Lung (tissue), 12 donors: Measurements from ENCODE around the gene SLC15A1. TPM values are rescaled to one million over a fixed set of nuclear protein-coding genes. Genes with fewer than 3 reads are reported as not detected.

Source experiments
- ATAC-seq: fragments of 200-7000 bp; cut with Tn5 transposase; one replicate; pipeline ENCODE4 v1.9.1; 2020; ENCODE audit warnings: moderate number of reproducible peaks; ENCODE audit not compliant: insufficient read depth, low FRiP score
- DNase-seq, 3 donors: peaks; one replicate each; pipeline ENCODE4 v3.0.0-alpha.2; 2013 to 2017
- H3K27ac ChIP-seq, 2 donors: one replicate each; pipeline ENCODE4 v1.5.1; 2013; ENCODE audit warnings: mild to moderate bottlenecking in 2 of 2, moderate library complexity in 2 of 2, control low read depth in 1 of 2, inconsistent platforms in 1 of 2, low read depth in 1 of 2, low read length in 1 of 2
- H3K27me3 ChIP-seq, 3 donors: one replicate each; pipeline ENCODE4 v1.5.1; 2013; ENCODE audit warnings: low read length in 2 of 3; ENCODE audit not compliant: control insufficient read depth in 3 of 3, insufficient read depth in 3 of 3
- H3K36me3 ChIP-seq, 4 donors: one replicate each; pipeline ENCODE4 v1.5.1; 2013; ENCODE audit warnings: low read length in 4 of 4, mild to moderate bottlenecking in 1 of 4, moderate library complexity in 1 of 4; ENCODE audit not compliant: control insufficient read depth in 4 of 4, insufficient read depth in 4 of 4
- H3K4me1 ChIP-seq, 5 donors: one replicate each; pipeline ENCODE4 v1.5.1; 2013; ENCODE audit warnings: low read length in 5 of 5, mild to moderate bottlenecking in 2 of 5, moderate library complexity in 1 of 5; ENCODE audit not compliant: control insufficient read depth in 5 of 5, insufficient read depth in 5 of 5
- H3K4me3 ChIP-seq: one replicate; pipeline ENCODE4 v1.5.1; 2013; ENCODE audit warnings: mild to moderate bottlenecking, control low read depth, moderate library complexity
- H3K9ac ChIP-seq, 2 donors: one replicate each; pipeline ENCODE4 v1.5.1; 2013; ENCODE audit warnings: low read length in 2 of 2, control low read depth in 1 of 2; ENCODE audit not compliant: insufficient read depth in 1 of 2
- H3K9me3 ChIP-seq, 4 donors: one replicate each; pipeline ENCODE4 v1.5.1; 2013; ENCODE audit warnings: low read length in 3 of 4, mild to moderate bottlenecking in 1 of 4, moderate library complexity in 1 of 4; ENCODE audit not compliant: control insufficient read depth in 4 of 4, insufficient read depth in 3 of 4
- CTCF ChIP-seq: IDR thresholded peaks from 2 replicates; pipeline ENCODE4 v1.5.1; 2012; ENCODE audit warnings: mild to moderate bottlenecking; ENCODE audit errors: control extremely low read depth, extremely low read depth
- WGBS, 2 donors: extraction: QIAGEN DNeasy Blood & Tissue Kit; methylation state at CpG; one replicate each; pipeline ENCODE4 v1.1.7; 2013; 5-methylcytosine and 5-hydroxymethylcytosine counted together
- polyA plus RNA-seq, 2 donors: library from polyadenylated mRNA; stranded (reverse); fragments of 200-250 nt; gene quantifications; one replicate each; pipeline ENCODE4 v1.2.1, GENCODE V29; 2013
- total RNA-seq, 2 donors: library from RNA; depleted of rRNA in 1 of 2; stranded (reverse); fragments of >200 nt in 1 of 2; gene quantifications; one replicate each; pipeline ENCODE4 v1.2.1, GENCODE V29; 2014 to 2021
- donor health status: control.
- donor health status: control.
- donor health status: Bipolar disorder and iron deficiency.
- donor health status: healthy.
- donor health status: DM: yes; HTN: yes; CAD: no.

Gene SLC15A1
- total and polyA plus RNA-seq, 4 donors = 0.01 to 1.4 (median 0.31) TPM; not detected in 1

GRCh38 chr13:98771838-98772611 is 19.6 kb upstream of the SLC15A1 start:
- Histone ChIP-seq H3K9ac (no peak overlapping the region), H3K4me1 (peaks cover 0 to under 1% (median 0%) of the 10 kb centered on the region in 5 donors), H3K36me3 (no peaks in the 10 kb centered on the region), H3K4me3 (no peak overlapping the region), H3K27ac (no peak overlapping the region), H3K27me3 (no peaks in the 10 kb centered on the region), H3K9me3 (no peaks in the 10 kb centered on the region)
- DNase-seq (no peak), ATAC-seq (no peak)
- no peak for TF ChIP-seq CTCF
- 88 to 93% methylated on average over 16 of the region's 16 CpGs for WGBS, 2 donors

- H3K9me3 ChIP-seq = no peaks in the 10 kb centered on the region
- H3K4me3 ChIP-seq = no peak overlapping the region
- no peak for ATAC-seq
- DNase-seq = no peak
- H3K4me1 ChIP-seq = peaks cover 0 to 4% (median 0%) of the 10 kb centered on the region in 5 donors
- H3K27ac ChIP-seq = no peak overlapping the region
- H3K9ac ChIP-seq = no peak overlapping the region
- TF ChIP-seq CTCF = no peak
- WGBS, 2 donors = 88 to 92% methylated on average over 7 of the region's 7 CpGs
- no peaks in the 10 kb centered on the region for H3K27me3 ChIP-seq
- no peaks in the 10 kb centered on the region for H3K36me3 ChIP-seq
Measured at GRCh38 chr13:98769736-98770135, 17.3 kb upstream of the SLC15A1 start.

GRCh38 chr13:98768522-98768921 is 16.1 kb upstream of the SLC15A1 start:
- H3K9ac ChIP-seq = no peak overlapping the region
- TF ChIP-seq CTCF = no peak
- DNase-seq (no peak), ATAC-seq (no peak)
- H3K36me3 ChIP-seq = no peaks in the 10 kb centered on the region
- H3K4me3 ChIP-seq = no peak overlapping the region
- 51 to 58% methylated on average over 4 of the region's 4 CpGs for WGBS, 2 donors
- H3K4me1 ChIP-seq = peaks cover 0 to 4% (median 0%) of the 10 kb centered on the region in 5 donors
- no peaks in the 10 kb centered on the region for H3K9me3 ChIP-seq
- H3K27me3 ChIP-seq = no peaks in the 10 kb centered on the region
- no peak overlapping the region for H3K27ac ChIP-seq
